H1 (cell line): ENCODE measurements around the gene CD300H. TPM values are rescaled to one million over a fixed set of nuclear protein-coding genes. Genes with fewer than 3 reads are reported as not detected.

Experiments
- CTCF ChIA-PET: fragments of 300-600 bp; sonication (Branson Sonifier 250); formaldehyde crosslinking; loops from one replicate; lab custom pipeline; 2021; ENCODE audit not compliant: partially characterized antibody; lab: Charles Lee
- POLR2A ChIA-PET: fragments of 300-600 bp; sonication (Branson Sonifier 250); formaldehyde crosslinking; loops from one replicate; lab custom pipeline; 2021; ENCODE audit warnings: inconsistent platforms; ENCODE audit not compliant: partially characterized antibody; lab: Charles Lee
- DNase-seq, 2 experiments: peaks; one replicate each; pipeline versions ENCODE4 v3.0.0 to v3.0.0-alpha.2; 2010 to 2022; ENCODE audit warnings: low spot score in 2 of 2, low read depth in 1 of 2, mixed read lengths in 1 of 2
- FAIRE-seq: peaks from 2 replicates; lab custom pipeline; 2011; peaks lifted over from hg19 to GRCh38; lab: Jason Lieb, UNC
- H2AFZ ChIP-seq: 2 replicates; pipeline ENCODE4 v1.8.1; 2012; ENCODE audit warnings: low read length, inconsistent platforms
- H2AK5ac ChIP-seq: 2 replicates; pipeline ENCODE4 v1.6.1; 2013; ENCODE audit warnings: low read depth, low read length
- H2BK120ac ChIP-seq: replicated peaks from 2 replicates; pipeline ENCODE3; 2013; ENCODE audit warnings: low read depth, low read length, inconsistent platforms
- H2BK12ac ChIP-seq: 2 replicates; pipeline ENCODE4 v1.6.1; 2013; ENCODE audit warnings: low read depth, low read length
- H2BK15ac ChIP-seq: 2 replicates; pipeline ENCODE4 v1.6.1; 2013; ENCODE audit warnings: low read length
- H2BK20ac ChIP-seq: 2 replicates; pipeline ENCODE4 v1.6.1; 2013; ENCODE audit warnings: low read length
- H2BK5ac ChIP-seq: 2 replicates; pipeline ENCODE4 v1.6.1; 2013; ENCODE audit warnings: low read depth, low read length
- H3K14ac ChIP-seq: 2 replicates; pipeline ENCODE4 v1.6.1; 2013; ENCODE audit warnings: inconsistent platforms; ENCODE audit not compliant: insufficient read length
- H3K18ac ChIP-seq: 2 replicates; pipeline ENCODE4 v1.6.1; 2013; ENCODE audit warnings: low read length; ENCODE audit errors: extremely low read depth
- H3K23ac ChIP-seq: 2 replicates; pipeline ENCODE4 v1.6.1; 2013; ENCODE audit warnings: inconsistent platforms; ENCODE audit not compliant: insufficient read length
- H3K23me2 ChIP-seq: 2 replicates; pipeline ENCODE4 v1.6.1; 2013; ENCODE audit warnings: low read depth, low read length
- H3K27ac ChIP-seq: 2 replicates; pipeline ENCODE4 v1.6.1; 2011; ENCODE audit warnings: low read depth, low read length, inconsistent platforms
- H3K27me3 ChIP-seq, 4 experiments: replicated peaks in 1 of 4; 1 replicate in 1 of 4; 2 replicates in 3 of 4; pipeline versions ENCODE4 v1.6.1 to v1.8.1; 2011 to 2013; ENCODE audit warnings: low read length in 3 of 4, mild to moderate bottlenecking in 3 of 4, inconsistent platforms in 2 of 4, mixed read lengths in 2 of 4, moderate library complexity in 1 of 4; ENCODE audit not compliant: control insufficient read depth in 3 of 4, insufficient read depth in 3 of 4; ENCODE audit errors: extremely low read depth in 1 of 4
- H3K36me3 ChIP-seq, 4 experiments: 2 replicates each; pipeline versions ENCODE4 v1.6.1 to v1.8.1; 2011 to 2013; ENCODE audit warnings: mild to moderate bottlenecking in 4 of 4, low read length in 3 of 4, moderate library complexity in 2 of 4, control low read depth in 1 of 4, inconsistent platforms in 1 of 4; ENCODE audit not compliant: insufficient read depth in 4 of 4, control insufficient read depth in 2 of 4
- H3K4ac ChIP-seq: replicated peaks from 2 replicates; pipeline ENCODE3; 2013; ENCODE audit warnings: low read length, low read depth, mixed read lengths, inconsistent platforms; ENCODE audit not compliant: insufficient read length
- H3K4me1 ChIP-seq, 4 experiments: replicated peaks in 1 of 4; 1 replicate in 1 of 4; 2 replicates in 3 of 4; pipeline versions ENCODE4 v1.6.1 to v1.8.1; 2011 to 2013; ENCODE audit warnings: low read length in 3 of 4, inconsistent platforms in 2 of 4, mixed read lengths in 1 of 4; ENCODE audit not compliant: insufficient read depth in 4 of 4, control insufficient read depth in 3 of 4
- H3K4me2 ChIP-seq, 2 experiments: 2 replicates each; pipeline versions ENCODE4 v1.6.1 to v1.8.1; 2011 to 2013; ENCODE audit warnings: low read depth in 2 of 2, low read length in 2 of 2, control low read depth in 1 of 2, inconsistent platforms in 1 of 2, mild to moderate bottlenecking in 1 of 2; ENCODE audit not compliant: insufficient read depth in 1 of 2
- H3K4me3 ChIP-seq, 4 experiments: fragments of 200-600, 300-600 bp in 1 of 4; sonication (generic), shearing (Covaris generic), sonication (Bioruptor Twin) in 1 of 4; 2 replicates each; pipeline versions ENCODE4 v1.5.1 to v1.8.1; 2011 to 2016; ENCODE audit warnings: low read length in 4 of 4, low read depth in 3 of 4, control low read depth in 2 of 4, inconsistent platforms in 2 of 4, mild to moderate bottlenecking in 2 of 4, mixed read lengths in 1 of 4, moderate library complexity in 1 of 4; ENCODE audit not compliant: insufficient read depth in 2 of 4; ENCODE audit errors: extremely low read depth in 1 of 4
- H3K56ac ChIP-seq: replicated peaks from 2 replicates; pipeline ENCODE3; 2013; ENCODE audit warnings: low read depth, mild to moderate bottlenecking, mixed read lengths, low read length, inconsistent platforms; ENCODE audit not compliant: insufficient read length
- H3K79me1 ChIP-seq: 2 replicates; pipeline ENCODE4 v1.6.1; 2013; ENCODE audit warnings: low read depth, low read length, control low read depth
- H3K79me2 ChIP-seq, 2 experiments: 2 replicates each; pipeline versions ENCODE4 v1.6.1 to v1.8.1; 2012 to 2013; ENCODE audit warnings: low read length in 2 of 2, mild to moderate bottlenecking in 2 of 2, inconsistent platforms in 1 of 2; ENCODE audit not compliant: insufficient read depth in 2 of 2, control insufficient read depth in 1 of 2
- H3K9ac ChIP-seq, 4 experiments: replicated peaks in 1 of 4; 1 replicate in 1 of 4; 2 replicates in 3 of 4; pipeline versions ENCODE4 v1.6.1 to v1.8.1; 2011 to 2013; ENCODE audit warnings: low read depth in 3 of 4, low read length in 3 of 4, control low read depth in 2 of 4, mild to moderate bottlenecking in 2 of 4, moderate library complexity in 2 of 4, inconsistent platforms in 1 of 4; ENCODE audit errors: extremely low read depth in 1 of 4
- H3K9me3 ChIP-seq, 2 experiments: 2 replicates each; pipeline versions ENCODE4 v1.6.1 to v1.8.1; 2012 to 2013; ENCODE audit warnings: mild to moderate bottlenecking in 2 of 2, moderate library complexity in 2 of 2, control low read depth in 1 of 2, inconsistent platforms in 1 of 2, low read depth in 1 of 2, low read length in 1 of 2, mixed read lengths in 1 of 2; ENCODE audit not compliant: insufficient read depth in 2 of 2
- H4K20me1 ChIP-seq, 2 experiments: replicated peaks in 1 of 2; 2 replicates each; pipeline versions ENCODE3 to v1.8.1; 2011 to 2013; ENCODE audit warnings: inconsistent platforms in 2 of 2, low read length in 2 of 2, mild to moderate bottlenecking in 1 of 2; ENCODE audit not compliant: insufficient read depth in 2 of 2, control insufficient read depth in 1 of 2
- H4K5ac ChIP-seq: 2 replicates; pipeline ENCODE4 v1.6.1; 2013; ENCODE audit warnings: low read length, low read depth, mixed read lengths, inconsistent platforms; ENCODE audit not compliant: insufficient read length
- H4K8ac ChIP-seq: 2 replicates; pipeline ENCODE4 v1.8.0; 2013; ENCODE audit warnings: mild to moderate bottlenecking, moderate library complexity, low read length, inconsistent platforms; ENCODE audit not compliant: insufficient read depth; ENCODE audit errors: extremely low read depth
- H4K91ac ChIP-seq: replicated peaks from 2 replicates; pipeline ENCODE3; 2013; ENCODE audit warnings: low read length, mixed read lengths, inconsistent platforms; ENCODE audit not compliant: insufficient read length
- EGR1 ChIP-seq: IDR thresholded peaks from 2 replicates; pipeline ENCODE4 v1.6.1; 2011; ENCODE audit warnings: low read depth, low read length, borderline replicate concordance
- FOSL1 ChIP-seq: IDR thresholded peaks from 2 replicates; pipeline ENCODE4 v1.6.1; 2011; ENCODE audit warnings: mild to moderate bottlenecking, low read depth, low read length, moderate library complexity; ENCODE audit not compliant: insufficient read depth
- NANOG ChIP-seq: IDR thresholded peaks from 2 replicates; pipeline ENCODE4 v1.6.1; 2011; ENCODE audit warnings: low read length, low read depth, mild to moderate bottlenecking, inconsistent platforms; ENCODE audit not compliant: insufficient read depth, poor library complexity, severe bottlenecking
- PHF8 ChIP-seq: fragments of 200-600 bp; sonication (generic); conservative IDR thresholded peaks from 2 replicates; pipeline ENCODE4 v1.7.1; 2012; ENCODE audit warnings: low read depth, mild to moderate bottlenecking, inconsistent platforms, low read length, moderate library complexity
- RNF2 ChIP-seq: fragments of 200-900, 300-1000 bp; sonication (generic); IDR thresholded peaks from 2 replicates; pipeline ENCODE4 v1.7.1; 2016; ENCODE audit warnings: borderline replicate concordance, low read depth, mild to moderate bottlenecking, antibody characterized with exemption, low read length; ENCODE audit not compliant: poor library complexity, severe bottlenecking; ENCODE audit errors: missing control alignments
- TCF12 ChIP-seq: IDR thresholded peaks from 2 replicates; pipeline ENCODE4 v1.6.1; 2011; ENCODE audit warnings: low read depth, mild to moderate bottlenecking, low read length
- ZNF274 ChIP-seq: IDR thresholded peaks from 2 replicates; pipeline ENCODE4 v1.7.0; 2012; ENCODE audit warnings: low read length, borderline replicate concordance; ENCODE audit errors: extremely low read depth
- WGBS, 2 experiments: shearing (Covaris generic) in 1 of 2; methylation state at CpG; one replicate each; pipeline versions ENCODE4 v1.1.6 to v1.1.7; 2013 to 2015; ENCODE audit warnings: low lambda C conversion rate in 2 of 2, mixed read lengths in 2 of 2, inconsistent platforms in 1 of 2, low coverage in 1 of 2, missing lambda C conversion rate in 1 of 2; ENCODE audit not compliant: insufficient replicate concordance in 2 of 2, insufficient coverage in 1 of 2, insufficient read length in 1 of 2; ENCODE audit errors: extremely low coverage in 1 of 2, missing lambda C conversion rate in 1 of 2; 5-methylcytosine and 5-hydroxymethylcytosine counted together
- polyA plus RNA-seq, 7 experiments: library from polyadenylated mRNA; depleted of rRNA in 3 of 7; stranded (reverse) in 5 of 7; unstranded in 2 of 7; fragments of >200 nt in 5 of 7; fragments of 200-250 nt in 2 of 7; gene quantifications; 1 replicate in 5 of 7; 2 replicates in 1 of 7; 4 replicates in 1 of 7; pipeline versions ENCODE4 v1.2.1 to v1.2.3, GENCODE V29; 2011 to 2013; ENCODE audit warnings: missing spikeins in 2 of 7, mixed read lengths in 2 of 7
- total RNA-seq: library from RNA; stranded (reverse); fragmentation: NEBNext Ultra II Directional; extraction: Animal tissue kit (Norgen Biotek cat#: 25700); gene quantifications from 2 replicates; pipeline ENCODE4 v1.2.1, GENCODE V29; 2021

The CD300H gene
- total and polyA plus RNA-seq, 2 of the 8 experiments (the other 6 are each of a cell fraction or from before 2014, with no cell fraction given), result not detected

DNA sequence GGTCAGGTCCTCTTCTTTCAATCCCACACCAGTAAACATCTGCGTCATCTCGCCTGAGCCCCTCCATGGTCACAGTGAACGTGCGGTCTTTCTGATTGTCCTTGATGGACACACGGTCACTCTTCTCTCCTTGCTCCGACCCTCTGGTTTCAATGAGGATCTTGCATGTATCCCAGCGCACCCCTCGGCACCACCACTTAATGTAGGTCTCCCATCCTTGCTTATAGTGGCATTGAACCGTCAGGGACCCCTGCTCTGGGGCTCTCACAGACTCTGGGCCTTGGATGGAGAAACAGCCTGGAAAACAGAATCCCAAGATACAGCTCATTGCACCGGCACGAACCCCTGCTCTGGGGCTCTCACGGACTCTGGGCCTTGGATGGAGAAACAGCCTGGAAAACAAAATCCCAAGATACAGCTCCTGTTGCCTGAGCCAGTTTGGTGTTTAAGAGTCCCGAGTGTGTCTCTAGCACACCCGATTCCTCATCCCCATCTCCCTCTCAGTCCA lies 41.5 kb downstream of the CD300H start:
- no peak overlapping the region for H2BK120ac ChIP-seq
- H3K9ac ChIP-seq, result no peak overlapping the region
- no peak overlapping the region for H3K14ac ChIP-seq
- H2BK15ac ChIP-seq, result no peak overlapping the region
- H4K20me1 ChIP-seq, result no peaks in the 10 kb centered on the region
- H3K4me2 ChIP-seq, result no peak overlapping the region
- no peak overlapping the region for H3K4ac ChIP-seq
- H3K18ac ChIP-seq, result no peak overlapping the region
- no peaks in the 10 kb centered on the region for H3K36me3 ChIP-seq
- H3K27me3 ChIP-seq, result peaks cover 0 to 2% (median 0%) of the 10 kb centered on the region in 4 experiments; a peak in 2 of 7 replicates
- ChIA-PET CTCF (interaction anchor here (1.0 to 3.6 kb wide), 5 partner anchors 10 to 164 kb away, joined by 3 to 13 read pairs (median 4); partner anchors contain the start of genes BTBD17 and GPR142), POLR2A (no interaction called here)
- H3K23me2 ChIP-seq, result no peaks in the 10 kb centered on the region
- no peak for FAIRE-seq
- peaks cover 10 to 19% of the 10 kb centered on the region in 2 experiments; a peak in 3 of 4 replicates for H3K9me3 ChIP-seq
- 87% methylated on average over 14 of the region's 14 CpGs; no CpG with 5 or more reads in 1 of the 2 experiments for WGBS, 2 experiments
- no peak overlapping the region for H4K5ac ChIP-seq
- H3K56ac ChIP-seq, result no peak overlapping the region
- no peaks in the 10 kb centered on the region for H3K79me1 ChIP-seq
- H3K4me1 ChIP-seq, result no peaks in the 10 kb centered on the region
- no peak overlapping the region for H2BK20ac ChIP-seq
- no peaks in the 10 kb centered on the region for H3K79me2 ChIP-seq
- no peak overlapping the region for H2BK12ac ChIP-seq
- no peak overlapping the region for H3K27ac ChIP-seq
- no peak overlapping the region for H3K4me3 ChIP-seq
- no peak overlapping the region for H2AFZ ChIP-seq
- no peak overlapping the region for H4K91ac ChIP-seq
- H2AK5ac ChIP-seq, result no peak overlapping the region
- DNase-seq, result no peak
- H2BK5ac ChIP-seq, result no peak overlapping the region
- no peak overlapping the region for H3K23ac ChIP-seq
- H4K8ac ChIP-seq, result no peak overlapping the region
- TF ChIP-seq RNF2, result no peak
- no peak for TF ChIP-seq ZNF274
- no peak for TF ChIP-seq NANOG
- TF ChIP-seq FOSL1, result no peak
- TF ChIP-seq EGR1, result no peak
- no peak for TF ChIP-seq TCF12
- TF ChIP-seq PHF8, result no peak
